ENCODE data around the gene NDUFAB1.

NDUFAB1 gene

DNA sequence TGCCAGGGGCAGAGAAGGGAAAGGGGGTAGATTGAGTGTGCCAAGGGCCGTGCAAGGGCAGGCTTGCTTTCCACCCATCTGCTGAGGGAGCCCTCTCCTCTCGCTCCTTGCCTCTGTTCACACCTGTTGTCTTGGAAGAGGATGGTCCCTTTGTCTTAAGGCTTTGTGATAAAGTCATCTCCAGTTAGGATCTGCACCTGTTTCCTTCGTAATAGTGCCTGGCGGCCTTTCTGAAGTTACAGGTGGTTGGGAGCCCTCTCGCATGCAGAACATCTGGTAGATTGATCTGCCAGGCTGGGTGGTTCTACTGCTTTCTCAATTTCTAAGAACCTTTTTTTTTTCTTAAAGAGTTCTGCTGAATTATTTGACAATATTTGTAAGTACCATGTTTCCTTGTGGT, 22.3 kb downstream of the NDUFAB1 start:
- Mint-ChIP-seq H3K36me3 (ENCODE audit: low read depth) (peaks cover 94% of the 10 kb centered on the region), H3K9me3 (no peaks in the 10 kb centered on the region), H3K27ac (peak overlapping the region; percentile 50)

DNA sequence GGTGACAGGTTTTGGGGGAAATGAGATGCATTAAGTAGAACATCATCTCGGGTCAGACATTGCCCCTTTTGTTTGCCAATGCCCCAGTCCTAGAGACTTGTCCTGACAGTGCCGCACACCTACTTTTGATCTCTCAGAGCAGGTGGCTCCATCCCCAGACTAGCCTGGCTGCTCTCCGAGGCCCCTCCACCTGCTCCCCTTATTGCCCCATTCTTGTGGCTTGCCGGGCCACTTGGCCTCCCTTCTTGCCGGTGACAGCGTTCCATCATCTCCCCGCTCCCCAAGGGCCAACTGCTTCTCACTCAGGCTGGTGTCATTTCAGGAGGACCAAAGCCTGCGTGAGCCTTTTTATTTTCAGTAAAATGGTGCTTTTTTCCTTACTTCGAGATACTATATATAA, 23.7 kb downstream of the NDUFAB1 start:
- Mint-ChIP-seq H3K4me3 (no peak overlapping the region), H3K27ac (no peak overlapping the region), H3K36me3 (ENCODE audit: low read depth) (peaks cover 94% of the 10 kb centered on the region), H3K27me3 (no peaks in the 10 kb centered on the region), H3K4me1 (ENCODE audit: low read depth) (no peaks in the 10 kb centered on the region), H3K9me3 (no peaks in the 10 kb centered on the region)
- no peak for DNase-seq

More for the DNA sequence above, 22.3 kb downstream of the NDUFAB1 start:
- DNase-seq, result no peak
- no peaks in the 10 kb centered on the region for H3K4me1 Mint-ChIP-seq (ENCODE audit: low read depth)
- no peak overlapping the region for H3K4me3 Mint-ChIP-seq
- no peaks in the 10 kb centered on the region for H3K27me3 Mint-ChIP-seq

DNA sequence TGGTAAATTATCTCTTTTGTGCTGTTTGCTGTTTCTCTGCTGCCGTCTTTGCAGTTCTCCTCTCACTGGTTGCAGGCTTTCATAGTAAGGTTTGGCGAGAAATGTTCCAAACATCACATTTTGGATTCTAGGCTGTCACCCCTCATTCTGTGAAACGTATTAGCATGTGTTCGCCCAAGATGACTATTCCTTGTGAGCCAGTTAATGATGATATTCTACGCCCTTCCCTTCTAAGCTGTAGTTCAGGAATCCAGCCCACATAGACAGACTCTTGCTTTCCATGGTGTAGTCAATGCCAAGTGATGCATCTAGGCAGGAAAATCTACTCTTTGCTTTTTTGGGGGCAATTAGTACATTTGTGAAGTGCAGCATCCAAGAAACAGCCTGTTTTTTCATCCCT, 24.2 kb downstream of the NDUFAB1 start:
- Mint-ChIP-seq H3K4me3 (no peak overlapping the region), H3K27me3 (no peaks in the 10 kb centered on the region), H3K4me1 (ENCODE audit: low read depth) (no peaks in the 10 kb centered on the region), H3K9me3 (no peaks in the 10 kb centered on the region), H3K27ac (no peak overlapping the region), H3K36me3 (ENCODE audit: low read depth) (peaks cover 94% of the 10 kb centered on the region)
- DNase-seq, result no peak

DNA sequence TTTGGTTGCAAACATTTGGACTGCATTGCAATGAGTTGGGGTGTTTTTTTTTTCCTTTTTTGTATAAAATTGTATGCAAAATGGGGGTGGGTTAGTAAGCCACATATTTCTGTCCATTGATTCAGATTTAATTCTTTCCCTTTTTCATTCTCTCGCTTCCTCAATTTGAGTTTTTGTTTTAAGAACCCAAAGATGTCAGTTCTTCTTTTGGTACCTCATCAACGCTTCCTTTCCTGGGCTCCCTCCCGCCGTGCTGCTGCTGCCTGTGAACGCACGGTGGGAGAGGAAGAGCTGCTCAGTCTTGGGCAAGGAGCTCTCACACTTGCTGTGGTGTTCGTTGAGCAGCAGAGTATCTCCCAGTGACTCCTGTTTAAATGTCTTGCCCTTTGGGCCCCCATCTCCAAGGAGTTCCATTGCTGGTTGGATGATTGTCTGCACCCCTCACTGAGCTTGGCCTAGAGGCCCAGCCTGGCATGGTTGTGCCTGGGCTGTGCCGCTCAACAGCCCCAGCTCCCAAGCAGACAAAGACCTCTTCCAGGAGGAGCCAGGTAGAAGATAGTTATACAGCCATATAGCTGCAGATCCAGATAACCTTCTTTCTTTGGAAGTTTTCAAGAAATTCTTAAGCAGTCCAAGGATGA, 25.0 kb downstream of the NDUFAB1 start:
- H3K4me3 Mint-ChIP-seq, result no peak overlapping the region
- H3K9me3 Mint-ChIP-seq, result no peaks in the 10 kb centered on the region
- peak overlapping the region; percentile 50 for H3K27ac Mint-ChIP-seq
- no peaks in the 10 kb centered on the region for H3K27me3 Mint-ChIP-seq
- H3K36me3 Mint-ChIP-seq (ENCODE audit: low read depth), result peaks cover 96% of the 10 kb centered on the region
- no peak for DNase-seq
- no peaks in the 10 kb centered on the region for H3K4me1 Mint-ChIP-seq (ENCODE audit: low read depth)

DNA sequence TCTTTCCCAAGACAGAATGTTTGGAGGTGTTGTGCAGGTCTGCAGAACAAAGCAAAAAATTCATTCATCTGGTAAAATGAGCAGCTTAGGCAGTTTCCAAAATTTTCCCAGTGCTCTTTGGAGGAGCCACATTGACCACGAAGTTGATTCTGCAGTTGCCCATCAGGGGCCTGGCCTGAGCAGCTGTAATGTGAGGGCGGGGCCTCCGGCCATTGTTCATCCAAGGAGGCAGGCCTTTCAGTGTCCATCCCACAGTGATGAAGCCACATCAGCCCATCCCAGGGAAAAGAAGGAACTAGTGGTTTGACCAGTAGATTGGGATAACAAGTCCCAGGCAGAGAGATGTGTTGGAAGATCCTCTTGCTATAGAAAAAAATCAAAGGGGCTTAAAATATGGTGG, 28.5 kb downstream of the NDUFAB1 start:
- no peaks in the 10 kb centered on the region for H3K9me3 Mint-ChIP-seq
- DNase-seq, result no peak
- H3K27me3 Mint-ChIP-seq, result no peaks in the 10 kb centered on the region
- peaks cover 97% of the 10 kb centered on the region for H3K36me3 Mint-ChIP-seq (ENCODE audit: low read depth)
- no peak overlapping the region for H3K4me3 Mint-ChIP-seq
- no peaks in the 10 kb centered on the region for H3K4me1 Mint-ChIP-seq (ENCODE audit: low read depth)
- peak overlapping the region; percentile 52 for H3K27ac Mint-ChIP-seq

DNA sequence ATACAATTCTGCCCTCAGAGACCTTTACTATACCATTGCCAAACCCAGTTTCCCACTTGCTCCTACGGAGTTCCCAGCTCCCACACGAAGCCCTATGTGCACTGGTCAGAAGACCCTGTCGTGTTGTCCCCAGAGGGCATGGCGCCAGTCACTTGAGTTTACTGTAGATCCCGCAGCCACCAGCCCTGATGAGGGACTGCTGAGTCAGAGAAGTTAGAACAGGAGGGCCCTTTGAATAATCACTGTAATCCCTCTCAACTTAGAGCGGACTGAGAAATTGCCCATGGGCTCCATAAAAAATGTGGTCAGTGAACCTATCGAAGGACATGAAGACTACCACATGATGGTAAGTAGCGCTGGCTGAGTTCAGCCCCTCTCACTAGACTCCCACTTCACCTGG, 29.4 kb downstream of the NDUFAB1 start:
- no peak for DNase-seq
- Mint-ChIP-seq H3K9me3 (no peaks in the 10 kb centered on the region), H3K27me3 (no peaks in the 10 kb centered on the region), H3K4me1 (ENCODE audit: low read depth) (no peaks in the 10 kb centered on the region), H3K36me3 (ENCODE audit: low read depth) (peaks cover 97% of the 10 kb centered on the region), H3K4me3 (no peak overlapping the region), H3K27ac (no peak overlapping the region)

DNA sequence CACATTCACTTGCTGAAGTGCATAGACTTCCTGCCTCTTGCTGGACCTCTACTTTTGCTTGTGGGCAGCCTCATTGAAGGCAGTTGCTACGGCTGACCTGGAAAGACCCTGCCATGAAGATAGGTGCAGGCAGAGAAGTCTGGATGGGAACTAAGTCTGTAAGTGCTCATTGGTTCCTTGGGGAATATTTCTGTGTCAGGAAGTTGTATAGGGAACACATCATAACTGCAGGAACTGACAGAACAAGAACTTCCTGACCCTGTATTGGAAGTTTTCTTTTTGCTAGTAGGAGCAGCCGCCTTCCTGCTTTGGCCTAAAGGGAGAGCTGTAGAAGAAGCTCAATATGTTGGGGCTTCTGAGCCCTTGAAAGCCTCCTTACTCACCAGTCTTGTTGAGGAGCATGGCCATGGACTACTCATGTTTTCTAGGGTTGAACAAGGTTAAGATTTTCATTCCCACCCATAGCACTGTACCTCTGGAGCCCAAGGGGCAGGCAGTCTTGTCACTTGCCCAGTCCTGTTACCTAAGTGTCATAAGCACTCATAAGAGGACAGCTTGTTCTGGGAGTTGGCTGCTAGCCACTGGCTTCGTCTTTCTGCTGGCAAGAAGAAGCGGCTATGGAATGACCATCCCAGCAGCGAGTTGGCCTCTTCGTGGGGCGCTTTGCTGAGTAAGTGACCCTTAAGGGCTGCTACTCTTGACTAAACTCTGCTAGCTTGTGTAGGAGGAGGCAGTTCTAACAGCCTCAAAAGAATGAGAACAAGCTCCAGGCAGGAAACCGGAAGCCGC, 31.3 kb downstream of the NDUFAB1 start:
- Mint-ChIP-seq H3K4me3 (no peak overlapping the region), H3K9me3 (no peaks in the 10 kb centered on the region), H3K4me1 (ENCODE audit: low read depth) (peaks cover 7% of the 10 kb centered on the region), H3K36me3 (ENCODE audit: low read depth) (peaks cover 96% of the 10 kb centered on the region), H3K27me3 (no peaks in the 10 kb centered on the region), H3K27ac (peak overlapping the region; percentile 26)
- no peak for DNase-seq

DNA sequence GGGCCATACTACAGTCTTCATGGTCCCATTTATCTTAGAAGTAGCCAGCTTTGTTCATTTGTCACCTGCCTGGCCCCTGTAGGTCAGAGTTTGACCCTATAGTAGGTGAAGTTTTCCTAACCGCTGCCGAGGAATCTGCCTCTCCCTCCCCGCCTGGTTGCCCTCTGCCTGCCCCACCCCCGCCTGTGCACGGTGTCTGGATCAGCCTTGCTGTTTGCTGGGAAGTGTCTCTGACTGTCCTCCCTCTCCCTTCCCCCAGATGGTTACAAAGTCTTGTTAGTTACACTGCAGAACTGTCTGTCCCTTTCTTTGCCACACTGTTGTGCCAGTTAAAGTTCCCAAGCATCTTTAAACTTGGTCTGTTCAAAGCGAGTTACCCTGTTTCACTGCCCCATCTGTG, 32.9 kb downstream of the NDUFAB1 start:
- no peak for DNase-seq
- peaks cover 22% of the 10 kb centered on the region for H3K4me1 Mint-ChIP-seq (ENCODE audit: low read depth)
- no peaks in the 10 kb centered on the region for H3K9me3 Mint-ChIP-seq
- peak overlapping the region; percentile 61 for H3K27ac Mint-ChIP-seq
- H3K36me3 Mint-ChIP-seq (ENCODE audit: low read depth), result peaks cover 92% of the 10 kb centered on the region
- H3K4me3 Mint-ChIP-seq, result no peak overlapping the region
- no peaks in the 10 kb centered on the region for H3K27me3 Mint-ChIP-seq

DNA sequence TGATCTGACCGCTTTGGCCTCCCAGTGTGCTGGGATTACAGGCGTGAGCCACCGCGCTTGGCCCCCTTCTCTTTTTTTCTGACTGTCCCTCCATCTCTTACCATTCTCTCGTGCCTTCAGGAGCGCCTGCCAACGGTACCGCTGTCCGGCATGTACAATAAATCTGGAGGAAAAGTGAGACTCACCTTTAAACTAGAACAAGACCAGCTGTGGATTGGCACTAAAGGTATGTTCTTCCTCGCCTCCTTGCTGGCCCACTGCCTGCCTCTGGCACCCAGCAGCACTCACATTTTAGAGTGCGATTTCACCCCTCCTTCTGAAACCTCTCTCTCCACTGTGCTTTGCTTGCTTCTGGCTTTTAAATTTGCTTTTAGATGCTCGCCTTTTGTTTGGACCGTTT, 33.6 kb downstream of the NDUFAB1 start:
- Mint-ChIP-seq H3K27me3 (no peaks in the 10 kb centered on the region), H3K27ac (no peak overlapping the region), H3K9me3 (no peaks in the 10 kb centered on the region), H3K4me3 (no peak overlapping the region), H3K36me3 (ENCODE audit: low read depth) (peaks cover 87% of the 10 kb centered on the region), H3K4me1 (ENCODE audit: low read depth) (peaks cover 22% of the 10 kb centered on the region)
- no peak for DNase-seq

DNA sequence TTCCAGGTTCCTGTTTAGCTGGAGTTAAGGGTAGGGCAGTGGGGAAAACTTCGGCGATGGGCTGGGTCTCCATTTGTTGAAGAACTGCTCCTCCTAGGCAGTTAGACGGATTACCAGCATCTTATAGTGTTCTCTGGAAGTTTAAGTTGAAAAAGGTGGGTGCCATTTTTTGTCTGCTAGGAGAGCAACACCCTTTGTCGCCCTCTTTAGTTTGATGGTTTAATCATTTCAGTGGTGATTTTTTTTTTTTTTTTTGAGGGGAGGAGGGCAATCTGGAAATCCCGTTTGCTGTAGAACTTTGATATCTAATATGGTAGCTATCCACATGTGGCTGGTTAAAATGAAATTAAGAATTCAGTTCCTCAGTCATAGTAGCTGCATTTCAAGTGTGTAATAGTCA, 34.5 kb downstream of the NDUFAB1 start:
- peaks cover 83% of the 10 kb centered on the region for H3K36me3 Mint-ChIP-seq (ENCODE audit: low read depth)
- peak overlapping the region; percentile 71 for H3K27ac Mint-ChIP-seq
- no peak overlapping the region for H3K4me3 Mint-ChIP-seq
- peaks cover 27% of the 10 kb centered on the region for H3K4me1 Mint-ChIP-seq (ENCODE audit: low read depth)
- no peaks in the 10 kb centered on the region for H3K9me3 Mint-ChIP-seq
- DNase-seq, result no peak
- H3K27me3 Mint-ChIP-seq, result no peaks in the 10 kb centered on the region

DNA sequence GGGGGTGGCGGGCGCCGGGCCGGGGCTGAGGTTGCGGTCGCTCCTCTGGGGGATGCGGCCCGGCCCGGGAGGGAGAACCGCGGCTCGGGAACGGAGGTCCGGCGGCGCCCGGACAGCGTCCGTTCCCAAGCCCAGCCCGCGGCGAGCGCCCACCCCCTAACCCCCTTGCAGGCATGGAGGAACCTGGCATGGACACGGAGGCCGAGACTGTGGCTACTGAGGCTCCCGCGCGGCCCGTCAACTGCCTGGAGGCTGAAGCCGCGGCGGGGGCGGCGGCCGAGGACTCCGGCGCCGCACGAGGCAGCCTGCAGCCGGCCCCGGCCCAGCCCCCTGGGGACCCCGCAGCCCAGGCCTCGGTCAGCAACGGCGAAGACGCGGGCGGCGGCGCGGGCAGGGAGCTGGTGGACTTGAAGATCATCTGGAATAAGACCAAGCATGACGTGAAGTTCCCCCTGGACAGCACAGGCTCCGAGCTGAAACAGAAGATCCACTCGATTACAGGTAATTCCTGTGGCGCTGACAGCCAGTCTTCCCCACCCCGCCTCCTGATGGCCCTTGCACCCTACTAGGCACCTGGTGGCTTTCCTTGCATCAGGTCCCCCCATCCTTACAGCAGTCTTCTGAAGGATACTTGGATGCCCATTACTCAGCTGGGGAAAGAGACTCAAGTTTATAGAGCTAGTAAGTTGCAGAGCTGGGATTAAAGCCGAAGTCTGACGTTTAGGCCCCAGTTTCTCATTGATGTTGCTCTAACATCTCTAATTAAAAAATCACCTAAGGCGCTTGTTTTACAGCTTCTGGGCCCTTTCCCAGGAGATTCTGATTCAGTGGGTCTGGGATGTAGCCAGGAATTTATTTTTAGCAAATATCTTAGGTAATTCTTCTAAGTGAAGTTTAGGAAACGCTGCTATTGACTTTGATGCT, 38.1 kb downstream of the NDUFAB1 start:
- H3K4me3 Mint-ChIP-seq, result peak overlapping the region; percentile 93
- peaks cover 48% of the 10 kb centered on the region for H3K4me1 Mint-ChIP-seq (ENCODE audit: low read depth)
- no peaks in the 10 kb centered on the region for H3K27me3 Mint-ChIP-seq
- peaks cover 66% of the 10 kb centered on the region for H3K36me3 Mint-ChIP-seq (ENCODE audit: low read depth)
- no peak for DNase-seq
- H3K9me3 Mint-ChIP-seq, result no peaks in the 10 kb centered on the region
- peak overlapping the region; percentile 97 for H3K27ac Mint-ChIP-seq

DNA sequence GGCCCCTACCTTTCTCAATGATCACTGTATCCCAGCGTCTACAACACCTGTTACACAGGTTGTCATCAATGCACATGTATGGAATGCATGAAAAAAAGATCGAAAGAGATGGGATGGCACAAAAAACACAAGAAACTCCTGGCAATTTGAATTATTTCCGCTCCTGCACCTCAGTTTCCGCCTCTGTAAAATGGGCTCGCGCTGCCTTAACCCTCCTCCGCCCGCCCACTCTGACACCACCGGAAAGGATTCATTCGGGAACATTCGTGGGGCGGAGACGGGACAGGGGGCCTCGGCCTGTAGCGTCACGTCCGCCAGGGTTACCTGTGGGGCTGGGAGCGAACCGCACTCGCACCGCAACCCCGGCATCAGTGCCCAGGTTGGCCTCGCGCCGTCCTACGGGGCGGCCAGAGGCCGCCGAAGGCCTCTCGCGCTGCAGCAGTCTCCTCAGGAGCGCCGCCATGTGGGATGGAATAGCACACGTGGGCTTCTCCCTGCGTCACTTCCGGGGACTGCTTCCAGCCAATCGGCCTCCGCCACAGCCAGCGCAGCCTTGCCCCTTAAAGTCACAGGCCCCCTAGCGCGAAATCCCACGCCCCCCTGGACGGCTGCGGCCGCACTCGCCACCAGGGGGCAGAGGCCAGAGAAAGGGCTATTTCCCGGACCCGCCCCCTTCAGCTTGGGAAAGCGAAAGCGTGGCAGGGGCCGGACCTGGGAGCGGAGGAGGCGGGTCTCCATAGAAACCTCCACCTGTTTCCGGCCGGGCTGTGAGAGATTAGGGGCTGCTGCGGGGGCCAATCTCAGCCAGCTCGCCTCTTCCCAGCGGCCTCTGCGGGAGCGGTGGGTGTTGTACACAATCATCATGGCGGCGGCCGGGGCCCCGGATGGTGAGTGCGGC, 39.0 kb downstream of the NDUFAB1 start, which contains the start of the genes EARS2 and UBFD1:
Gene EARS2 (minus strand): TSS at position 470 of the 898 bp plus-strand sequence. CDS start 7 bp downstream, at position 463.
Gene UBFD1 (plus strand): TSS at position 847 of the 898 bp plus-strand sequence. CDS start 16 bp downstream, at position 863.
- peaks cover 62% of the 10 kb centered on the region for H3K36me3 Mint-ChIP-seq (ENCODE audit: low read depth)
- peaks cover 48% of the 10 kb centered on the region for H3K4me1 Mint-ChIP-seq (ENCODE audit: low read depth)
- H3K9me3 Mint-ChIP-seq, result no peaks in the 10 kb centered on the region
- H3K4me3 Mint-ChIP-seq, result peak within 1 kb of the TSS; percentile 93
- DNase-seq, result peak; percentile 100
- H3K27me3 Mint-ChIP-seq, result no peaks in the 10 kb centered on the region
- H3K27ac Mint-ChIP-seq, result peak within 1 kb of the TSS; percentile 97

DNA sequence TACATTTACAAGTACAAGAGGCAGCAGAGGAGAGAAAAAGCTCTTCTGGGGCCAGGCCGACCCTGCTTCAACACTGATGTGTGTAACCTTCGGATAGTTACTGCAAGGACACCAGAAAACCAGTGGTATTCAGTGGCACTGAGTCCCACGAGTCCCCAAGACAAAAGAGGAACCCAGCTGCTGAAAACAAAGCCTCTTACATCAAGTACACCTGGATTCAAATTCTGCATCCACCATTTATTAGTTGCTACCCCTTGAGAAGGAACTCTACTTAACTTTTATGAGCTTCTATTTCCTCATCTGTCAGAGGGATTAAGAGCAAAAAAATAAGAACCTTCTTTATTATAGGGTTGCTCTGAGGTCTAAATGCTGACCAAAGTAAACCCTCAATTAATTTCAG, 41.6 kb downstream of the NDUFAB1 start:
- Mint-ChIP-seq H3K36me3 (ENCODE audit: low read depth) (peaks cover 61% of the 10 kb centered on the region), H3K4me1 (ENCODE audit: low read depth) (peaks cover 38% of the 10 kb centered on the region), H3K27me3 (no peaks in the 10 kb centered on the region), H3K9me3 (no peaks in the 10 kb centered on the region), H3K27ac (peak overlapping the region; percentile 56), H3K4me3 (no peak overlapping the region)
- no peak for DNase-seq
